PC-3 (cell line): ENCODE data around the gene WDR7. TPM values are rescaled to one million over a fixed set of nuclear protein-coding genes. Genes with fewer than 3 reads are reported as not detected.

Source experiments
- ATAC-seq: fragments of 200-7000 bp; cut with Tn5 transposase; 2 replicates; pipeline ENCODE4 v1.9.1; 2020; ENCODE audit warnings: mild to moderate bottlenecking, moderate library complexity
- BruUV-seq: library from RNA; stranded (reverse); fragments of 400-500 nt; replicated peaks from 2 replicates; lab custom pipeline; 2021; lab: Mats Ljungman, UMichigan
- CTCF ChIA-PET: fragments of 300-600 bp; sonication (Branson Sonifier 250); formaldehyde crosslinking; loops from one replicate; lab custom pipeline; 2022; ENCODE audit warnings: antibody characterized with exemption; lab: Charles Lee
- POLR2A ChIA-PET: fragments of 300-600 bp; sonication (Branson Sonifier 250); formaldehyde crosslinking; loops from one replicate; lab custom pipeline; 2022; ENCODE audit warnings: antibody characterized with exemption; ENCODE audit not compliant: unreplicated experiment; lab: Charles Lee
- DNase-seq: peaks from one replicate; pipeline ENCODE4 v3.0.0-alpha.2; 2015
- H2AFZ ChIP-seq: fragments of 300-600 bp; sonication (generic); 2 replicates; pipeline ENCODE4 v1.6.0; 2016; ENCODE audit warnings: antibody characterized with exemption, low read length
- H3F3A ChIP-seq: fragments of 300-600 bp; sonication (generic); one replicate; pipeline ENCODE4 v1.6.0; 2017; ENCODE audit warnings: antibody characterized with exemption, low read length, control low read depth, mild to moderate bottlenecking; ENCODE audit not compliant: unreplicated experiment
- H3K27ac ChIP-seq: fragments of 300-600 bp; sonication (generic); 2 replicates; pipeline ENCODE4 v1.5.1; 2016; ENCODE audit warnings: mild to moderate bottlenecking, low read length
- H3K27me3 ChIP-seq: fragments of 300-600 bp; sonication (generic); 2 replicates; pipeline ENCODE4 v1.6.1; 2016; ENCODE audit warnings: low read length, mixed read lengths
- H3K36me3 ChIP-seq: fragments of 300-600 bp; sonication (generic); 2 replicates; pipeline ENCODE4 v1.6.1; 2016; ENCODE audit warnings: low read depth, mixed run types, low read length, mixed read lengths
- H3K4me1 ChIP-seq: fragments of 300-600 bp; sonication (generic); 2 replicates; pipeline ENCODE4 v1.5.1; 2016; ENCODE audit warnings: low read length; ENCODE audit not compliant: insufficient read depth
- H3K4me2 ChIP-seq: fragments of 300-600 bp; sonication (generic); 2 replicates; pipeline ENCODE4 v1.6.0; 2016; ENCODE audit warnings: low read length
- H3K4me3 ChIP-seq: fragments of 300-600 bp; sonication (generic); 2 replicates; pipeline ENCODE4 v1.5.1; 2016; ENCODE audit warnings: mild to moderate bottlenecking, low read length, mixed read lengths
- H3K79me2 ChIP-seq: fragments of 300-600 bp; sonication (generic); 2 replicates; pipeline ENCODE4 v1.6.1; 2017; ENCODE audit warnings: low read length, mixed read lengths
- H3K9ac ChIP-seq: fragments of 300-600 bp; sonication (generic); 2 replicates; pipeline ENCODE4 v1.6.0; 2016; ENCODE audit warnings: mild to moderate bottlenecking, low read length
- H3K9me2 ChIP-seq: fragments of 300-600 bp; sonication (generic); replicated peaks from 2 replicates; pipeline ENCODE4 v1.6.1; 2016; ENCODE audit warnings: mixed run types, low read length, mixed read lengths
- H3K9me3 ChIP-seq: fragments of 300-600 bp; sonication (generic); 2 replicates; pipeline ENCODE4 v1.6.1; 2016; ENCODE audit warnings: low read length, mixed read lengths
- H4K20me1 ChIP-seq: fragments of 300-600 bp; sonication (generic); 2 replicates; pipeline ENCODE4 v1.6.1; 2016; ENCODE audit warnings: low read length, mixed read lengths
- EZH2 ChIP-seq: fragments of 300-600 bp; sonication (generic); IDR thresholded peaks from one replicate; pipeline ENCODE4 v1.6.1; 2017; ENCODE audit warnings: antibody characterized with exemption, mild to moderate bottlenecking, low read length; ENCODE audit not compliant: unreplicated experiment
- EZH2phosphoT487 ChIP-seq: fragments of 300-600 bp; sonication (generic); IDR thresholded peaks from 2 replicates; pipeline ENCODE4 v1.6.1; 2018; ENCODE audit warnings: mild to moderate bottlenecking, antibody characterized with exemption, low read length, borderline replicate concordance
- intact Hi-C: fragments of 100-400 bp; cut with micrococcal nuclease; formaldehyde crosslinking; loops from 2 replicates; pipeline ENCODE4 v1.9.0; 2023
- total RNA-seq: library from RNA; depleted of rRNA; stranded (reverse); fragments of >200 nt; gene quantifications from 2 replicates; pipeline ENCODE4 v1.2.3, GENCODE V29; 2014
- TF ChIP-seq, protein P1 (sequence below): fragments of 300-600 bp; sonication (generic); conservative IDR thresholded peaks from 2 replicates; pipeline ENCODE4 v1.5.1; 2017; ENCODE audit warnings: antibody characterized with exemption, low read depth, mild to moderate bottlenecking, low read length

WDR7 gene
- total RNA-seq, 1 experiment from 2014 or later: 16.0 TPM

DNA sequence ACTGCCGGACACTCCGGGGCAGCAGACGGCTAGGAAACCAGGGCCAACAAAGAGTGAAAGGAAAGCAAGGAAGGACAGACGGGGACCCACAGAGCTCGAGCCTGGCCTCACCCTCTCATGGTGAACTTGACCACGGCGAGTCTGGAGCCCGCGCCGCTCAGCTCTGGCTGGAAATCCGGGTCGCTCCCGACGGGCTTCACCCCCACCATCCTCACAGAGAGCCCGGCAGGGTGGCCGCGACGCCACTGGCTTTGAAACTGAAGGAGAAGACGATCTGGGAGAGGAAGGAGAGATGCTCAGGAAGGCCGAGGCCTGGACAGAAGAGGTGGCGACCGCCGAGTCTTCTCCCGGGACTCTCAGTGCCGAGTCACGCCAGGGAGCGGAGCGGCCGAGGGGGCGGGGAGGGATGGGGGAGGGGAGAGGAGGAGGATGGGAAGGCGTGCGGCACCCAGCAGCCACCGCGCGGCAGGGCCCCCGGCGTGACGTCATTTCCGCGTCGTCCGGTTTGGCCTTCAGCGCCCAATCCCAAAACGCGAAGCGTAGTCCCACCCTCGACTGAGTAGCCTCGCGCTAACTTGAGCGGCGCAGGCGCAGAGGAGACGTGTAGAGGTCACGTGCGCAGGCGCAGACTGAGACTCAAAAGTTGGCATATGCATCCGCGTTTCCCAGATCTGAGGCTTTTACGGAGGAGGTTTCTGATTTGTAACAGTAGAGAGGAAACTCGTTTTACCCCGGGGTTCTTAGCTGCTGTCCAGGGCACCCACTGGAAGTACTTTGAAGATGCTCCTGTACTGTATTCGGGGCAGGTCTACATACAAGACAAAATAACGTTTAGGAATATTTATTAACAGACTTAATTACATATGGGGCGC, 12.7 kb upstream of the WDR7 start, which contains the start of gene TXNL1:
TXNL1 (minus strand) TSS at position 361 of the 872 bp plus-strand sequence; CDS start at position 209, 152 bp downstream.
- H3K79me2 ChIP-seq: peaks cover 50% of the 10 kb centered on the region
- ChIA-PET POLR2A (interaction anchor here (0.7 kb wide), 1 partner anchor 486 kb away, joined by 3 read pairs; no protein-coding TSS in a partner anchor), CTCF (no interaction called here)
- peak within 1 kb of the TSS; percentile 96 for H2AFZ ChIP-seq
- no peaks in the 10 kb centered on the region for H3F3A ChIP-seq
- no TSS peak for BruUV-seq
- intact Hi-C loops: no loop called here
- peak within 1 kb of the TSS; percentile 100 for H3K9ac ChIP-seq
- peaks cover 41% of the 10 kb centered on the region for H4K20me1 ChIP-seq
- H3K4me2 ChIP-seq: peak within 1 kb of the TSS; percentile 94
- H3K4me1 ChIP-seq: peaks cover 40% of the 10 kb centered on the region
- H3K27ac ChIP-seq: peak within 1 kb of the TSS; percentile 89
- TF ChIP-seq EZH2phosphoT487 (no peak), EZH2 (no peak)
- TF ChIP-seq, protein P1, sequence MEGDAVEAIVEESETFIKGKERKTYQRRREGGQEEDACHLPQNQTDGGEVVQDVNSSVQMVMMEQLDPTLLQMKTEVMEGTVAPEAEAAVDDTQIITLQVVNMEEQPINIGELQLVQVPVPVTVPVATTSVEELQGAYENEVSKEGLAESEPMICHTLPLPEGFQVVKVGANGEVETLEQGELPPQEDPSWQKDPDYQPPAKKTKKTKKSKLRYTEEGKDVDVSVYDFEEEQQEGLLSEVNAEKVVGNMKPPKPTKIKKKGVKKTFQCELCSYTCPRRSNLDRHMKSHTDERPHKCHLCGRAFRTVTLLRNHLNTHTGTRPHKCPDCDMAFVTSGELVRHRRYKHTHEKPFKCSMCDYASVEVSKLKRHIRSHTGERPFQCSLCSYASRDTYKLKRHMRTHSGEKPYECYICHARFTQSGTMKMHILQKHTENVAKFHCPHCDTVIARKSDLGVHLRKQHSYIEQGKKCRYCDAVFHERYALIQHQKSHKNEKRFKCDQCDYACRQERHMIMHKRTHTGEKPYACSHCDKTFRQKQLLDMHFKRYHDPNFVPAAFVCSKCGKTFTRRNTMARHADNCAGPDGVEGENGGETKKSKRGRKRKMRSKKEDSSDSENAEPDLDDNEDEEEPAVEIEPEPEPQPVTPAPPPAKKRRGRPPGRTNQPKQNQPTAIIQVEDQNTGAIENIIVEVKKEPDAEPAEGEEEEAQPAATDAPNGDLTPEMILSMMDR: no peak
- ATAC-seq (peak; percentile 90), DNase-seq (peak; percentile 99)
- H3K9me2 ChIP-seq: no peaks in the 10 kb centered on the region
- H3K27me3 ChIP-seq: no peaks in the 10 kb centered on the region
- H3K36me3 ChIP-seq: peaks cover 9% of the 10 kb centered on the region; the same call in 1 of the 2 replicates
- H3K4me3 ChIP-seq: peak within 1 kb of the TSS; percentile 97
- H3K9me3 ChIP-seq: no peaks in the 10 kb centered on the region

DNA sequence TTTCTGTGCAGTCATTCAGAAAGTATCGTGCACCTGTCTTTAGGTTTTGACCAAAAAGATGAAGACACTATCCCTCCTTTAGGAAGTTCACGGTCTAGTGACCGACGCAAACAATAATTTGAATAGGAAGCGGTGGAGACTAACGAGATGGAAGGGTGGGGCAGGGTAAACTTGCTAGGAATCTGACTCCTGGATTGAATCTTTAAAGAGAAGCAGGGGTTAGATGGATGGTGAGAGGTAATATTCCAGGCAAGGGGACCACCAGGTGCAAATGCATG, 12.1 kb upstream of the WDR7 start:
- Histone ChIP-seq H3F3A (no peaks in the 10 kb centered on the region), H3K79me2 (peaks cover 44% of the 10 kb centered on the region), H3K4me3 (peak overlapping the region; percentile 73), H3K4me1 (peaks cover 40% of the 10 kb centered on the region), H4K20me1 (peaks cover 38% of the 10 kb centered on the region), H3K27me3 (no peaks in the 10 kb centered on the region), H3K36me3 (peaks cover 9% of the 10 kb centered on the region; the same call in 1 of the 2 replicates), H3K9ac (peak overlapping the region; percentile 100), H3K4me2 (peak overlapping the region; percentile 94), H3K27ac (peak overlapping the region; percentile 70), H3K9me2 (no peaks in the 10 kb centered on the region), H2AFZ (peak overlapping the region; percentile 96), H3K9me3 (no peaks in the 10 kb centered on the region)
- ChIA-PET CTCF (no interaction called here), POLR2A (no interaction called here)
- TF ChIP-seq EZH2phosphoT487 (no peak), EZH2 (no peak)
- TF ChIP-seq, protein P1: no peak
- no peak for ATAC-seq
- intact Hi-C loops: no loop called here
- TSS peak; percentile 93 for BruUV-seq
- peak; percentile 7 for DNase-seq

DNA sequence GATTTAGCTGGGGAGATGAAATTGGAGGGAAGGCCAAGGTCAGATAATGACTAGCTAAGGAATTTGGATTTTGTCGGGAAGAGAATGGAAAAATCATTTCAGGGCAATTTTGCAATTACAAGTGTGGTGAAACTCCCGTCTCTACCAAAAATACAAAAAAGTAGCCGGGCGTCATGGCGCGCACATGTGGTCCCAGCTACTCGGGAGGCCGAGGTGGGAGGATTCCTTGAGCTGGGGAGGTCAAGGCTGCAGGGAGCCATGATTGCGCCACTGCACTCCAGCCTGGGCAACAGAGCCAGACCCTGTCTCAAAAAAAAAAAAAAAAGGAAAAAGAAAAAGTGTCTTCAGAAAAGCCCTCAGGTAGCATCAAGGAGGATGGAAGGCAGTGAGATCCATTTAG, 11.6 kb upstream of the WDR7 start:
- no TSS peak for BruUV-seq
- CTCF ChIA-PET: interaction anchor here (0.6 kb wide), 1 partner anchor 1494 kb away, joined by 3 read pairs; no protein-coding TSS in a partner anchor

More for the DNA sequence above, 11.6 kb upstream of the WDR7 start:
- POLR2A ChIA-PET: no interaction called here
- no peaks in the 10 kb centered on the region for H3K9me3 ChIP-seq
- TF ChIP-seq, protein P1: no peak
- TF ChIP-seq EZH2phosphoT487: no peak
- no peak for ATAC-seq
- peaks cover 33% of the 10 kb centered on the region for H4K20me1 ChIP-seq
- peak overlapping the region; percentile 94 for H3K4me2 ChIP-seq
- peaks cover 39% of the 10 kb centered on the region for H3K79me2 ChIP-seq
- no peak for DNase-seq
- peaks cover 7% of the 10 kb centered on the region; the same call in 1 of the 2 replicates for H3K36me3 ChIP-seq
- H3K4me3 ChIP-seq: peak overlapping the region; percentile 73; the same call in 1 of the 2 replicates
- no peaks in the 10 kb centered on the region for H3K27me3 ChIP-seq
- intact Hi-C loops: no loop called here
- no peaks in the 10 kb centered on the region for H3K9me2 ChIP-seq
- H3K4me1 ChIP-seq: peaks cover 39% of the 10 kb centered on the region
- no peaks in the 10 kb centered on the region for H3F3A ChIP-seq
- H3K9ac ChIP-seq: peak overlapping the region; percentile 100; the same call in 1 of the 2 replicates
- no peak overlapping the region for H2AFZ ChIP-seq
- H3K27ac ChIP-seq: no peak overlapping the region
